B cell (primary cell): ENCODE results near the gene TFB1M.

Experiments used
- CTCF ChIP-seq: fragments of 200-600 bp; IDR thresholded peaks from one replicate; pipeline ENCODE4 v1.8.0; 2022; ENCODE audit warnings: antibody characterized with exemption, mild to moderate bottlenecking
- EZH2 ChIP-seq: IDR thresholded peaks from 2 replicates; pipeline ENCODE4 v1.6.1; 2012; ENCODE audit warnings: borderline replicate concordance, low read depth, mild to moderate bottlenecking, moderate library complexity, low read length; ENCODE audit not compliant: insufficient read depth, poor library complexity, severe bottlenecking

GRCh38 chr6:155344341-155345006 is 30.2 kb upstream of the TFB1M start:
- TF ChIP-seq EZH2: no peak
- TF ChIP-seq CTCF: no peak
